MCF 10A (cell line): ENCODE measurements around the gene MYH4. TPM values are rescaled to one million over a fixed set of nuclear protein-coding genes. Genes with fewer than 3 reads are reported as not detected.

Experiments used
- BruUV-seq: library from RNA; stranded (reverse); fragments of 400-500 nt; replicated peaks from 2 replicates; lab custom pipeline; 2021; lab: Mats Ljungman, UMichigan
- CTCF ChIA-PET: fragments of 300-600 bp; sonication (Branson Sonifier 250); formaldehyde crosslinking; extraction: SDS; loops from one replicate; lab custom pipeline; 2021; ENCODE audit warnings: antibody characterized with exemption, inconsistent platforms; lab: Yijun Ruan, JAX
- POLR2A ChIA-PET: fragments of 300-600, 350-650 bp; sonication (Branson Sonifier 250); formaldehyde crosslinking; extraction: SDS; loops from one replicate; lab custom pipeline; 2020; ENCODE audit warnings: antibody characterized with exemption, inconsistent platforms; lab: Yijun Ruan, JAX
- DNase-seq: peaks from one replicate; pipeline ENCODE4 v3.0.0-alpha.2; 2018; ENCODE audit not compliant: unreplicated experiment
- H3K27ac Mint-ChIP-seq: one replicate; pipeline ENCODE4 v1.8.0; 2022; ENCODE audit warnings: mild to moderate bottlenecking, low read depth, mixed read lengths; ENCODE audit not compliant: unreplicated experiment
- H3K27me3 Mint-ChIP-seq: one replicate; pipeline ENCODE4 v1.8.0; 2022; ENCODE audit warnings: mixed read lengths; ENCODE audit not compliant: insufficient read depth, unreplicated experiment
- H3K36me3 Mint-ChIP-seq: one replicate; pipeline ENCODE4 v1.8.0; 2022; ENCODE audit warnings: mild to moderate bottlenecking, moderate library complexity, mixed read lengths; ENCODE audit not compliant: insufficient read depth, unreplicated experiment
- H3K4me1 Mint-ChIP-seq: one replicate; pipeline ENCODE4 v1.8.0; 2022; ENCODE audit warnings: mixed read lengths; ENCODE audit not compliant: insufficient read depth, unreplicated experiment
- H3K4me3 Mint-ChIP-seq: one replicate; pipeline ENCODE4 v1.8.0; 2022; ENCODE audit warnings: mild to moderate bottlenecking, moderate library complexity, mixed read lengths; ENCODE audit not compliant: unreplicated experiment
- H3K9me3 Mint-ChIP-seq: one replicate; pipeline ENCODE4 v1.8.0; 2022; ENCODE audit warnings: mixed read lengths; ENCODE audit not compliant: unreplicated experiment
- intact Hi-C: fragments of 100-400 bp; cut with micrococcal nuclease; formaldehyde crosslinking; loops from 2 replicates; pipeline ENCODE4 v1.14.1; 2022
- total RNA-seq: library from RNA; stranded (reverse); gene quantifications from 2 replicates; pipeline ENCODE4 v1.2.3, GENCODE V29; 2022
- TF ChIP-seq, protein P1 (sequence below): fragments of 200-600 bp; IDR thresholded peaks from one replicate; pipeline ENCODE4 v1.8.0; 2022; ENCODE audit warnings: antibody characterized with exemption, mild to moderate bottlenecking; ENCODE audit not compliant: unreplicated experiment

MYH4 gene
- total RNA-seq, 1 experiment from 2014 or later: not detected

DNA sequence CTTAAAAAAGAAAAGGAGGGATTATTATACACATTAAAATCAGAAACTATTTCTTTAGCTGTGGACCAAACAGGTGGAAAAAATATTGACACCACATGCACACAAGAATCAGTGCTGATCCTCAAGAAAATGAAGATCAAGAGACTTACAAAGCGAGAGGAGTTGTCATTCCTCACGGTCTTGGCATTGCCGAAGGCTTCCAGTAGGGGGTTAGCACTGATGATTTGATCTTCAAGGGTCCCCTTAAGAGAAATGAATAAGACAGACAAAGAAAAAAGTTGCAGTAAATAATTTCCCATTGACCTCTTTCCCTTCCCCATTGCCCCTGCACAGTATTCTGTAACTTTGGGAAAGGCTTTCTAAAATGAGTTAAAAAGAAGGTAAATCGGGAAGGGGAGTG, 6.0 kb downstream of the MYH4 start:
- TF ChIP-seq, protein P1, sequence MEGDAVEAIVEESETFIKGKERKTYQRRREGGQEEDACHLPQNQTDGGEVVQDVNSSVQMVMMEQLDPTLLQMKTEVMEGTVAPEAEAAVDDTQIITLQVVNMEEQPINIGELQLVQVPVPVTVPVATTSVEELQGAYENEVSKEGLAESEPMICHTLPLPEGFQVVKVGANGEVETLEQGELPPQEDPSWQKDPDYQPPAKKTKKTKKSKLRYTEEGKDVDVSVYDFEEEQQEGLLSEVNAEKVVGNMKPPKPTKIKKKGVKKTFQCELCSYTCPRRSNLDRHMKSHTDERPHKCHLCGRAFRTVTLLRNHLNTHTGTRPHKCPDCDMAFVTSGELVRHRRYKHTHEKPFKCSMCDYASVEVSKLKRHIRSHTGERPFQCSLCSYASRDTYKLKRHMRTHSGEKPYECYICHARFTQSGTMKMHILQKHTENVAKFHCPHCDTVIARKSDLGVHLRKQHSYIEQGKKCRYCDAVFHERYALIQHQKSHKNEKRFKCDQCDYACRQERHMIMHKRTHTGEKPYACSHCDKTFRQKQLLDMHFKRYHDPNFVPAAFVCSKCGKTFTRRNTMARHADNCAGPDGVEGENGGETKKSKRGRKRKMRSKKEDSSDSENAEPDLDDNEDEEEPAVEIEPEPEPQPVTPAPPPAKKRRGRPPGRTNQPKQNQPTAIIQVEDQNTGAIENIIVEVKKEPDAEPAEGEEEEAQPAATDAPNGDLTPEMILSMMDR: no peak
- intact Hi-C loops: no loop called here
- Mint-ChIP-seq H3K4me3 (no peak overlapping the region), H3K27me3 (peaks cover 29% of the 10 kb centered on the region), H3K9me3 (no peaks in the 10 kb centered on the region), H3K36me3 (no peaks in the 10 kb centered on the region), H3K27ac (no peak overlapping the region), H3K4me1 (no peaks in the 10 kb centered on the region)
- DNase-seq: peak; percentile 0
- POLR2A ChIA-PET: no interaction called here
- no TSS peak for BruUV-seq
- CTCF ChIA-PET: no interaction called here

DNA sequence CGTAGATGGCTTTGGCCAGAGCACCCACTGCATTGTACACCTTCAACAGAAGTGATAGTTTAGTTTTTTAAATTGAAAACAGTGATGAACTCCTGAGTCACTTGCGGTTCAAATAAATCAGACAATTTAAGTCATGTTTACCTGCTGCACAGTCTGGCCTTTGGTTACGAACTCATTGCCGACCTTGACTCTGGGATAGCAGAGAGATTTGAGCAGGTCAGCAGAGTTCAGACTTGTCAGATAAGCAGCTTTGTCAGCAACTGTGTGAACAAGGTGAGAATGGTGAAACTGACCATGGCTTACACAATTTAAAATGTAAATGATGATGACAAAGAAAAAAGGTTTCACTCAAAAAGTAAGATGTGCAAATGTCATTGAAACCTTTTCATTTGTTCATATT, 9.3 kb downstream of the MYH4 start:
- Mint-ChIP-seq H3K36me3 (no peaks in the 10 kb centered on the region), H3K27me3 (peaks cover 29% of the 10 kb centered on the region), H3K27ac (no peak overlapping the region), H3K9me3 (no peaks in the 10 kb centered on the region), H3K4me1 (no peaks in the 10 kb centered on the region), H3K4me3 (no peak overlapping the region)
- ChIA-PET POLR2A (no interaction called here), CTCF (no interaction called here)
- intact Hi-C loops: no loop called here
- TF ChIP-seq, protein P1: no peak
- no TSS peak for BruUV-seq
- no peak for DNase-seq

DNA sequence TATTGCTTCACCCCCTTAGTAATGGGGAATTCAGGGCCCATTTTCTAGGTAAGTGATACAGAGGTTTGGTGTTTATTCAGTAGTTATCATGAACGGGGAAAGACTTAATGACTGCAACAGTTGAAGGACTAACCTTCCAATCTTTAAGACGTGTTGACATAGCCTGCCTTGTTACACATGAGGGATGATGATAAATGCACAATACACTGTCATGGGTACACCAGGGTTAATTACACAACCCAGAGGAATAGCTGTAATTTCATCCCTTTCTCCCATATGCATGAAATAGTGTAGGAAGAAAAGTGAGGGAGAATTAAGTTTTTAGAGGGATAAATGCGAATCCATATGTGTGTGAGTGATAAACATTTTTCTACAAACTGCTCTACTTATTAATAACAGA, 10.7 kb downstream of the MYH4 start:
- ChIA-PET POLR2A (no interaction called here), CTCF (no interaction called here)
- Mint-ChIP-seq H3K36me3 (no peaks in the 10 kb centered on the region), H3K4me3 (no peak overlapping the region), H3K27ac (no peak overlapping the region), H3K27me3 (peaks cover 36% of the 10 kb centered on the region), H3K9me3 (no peaks in the 10 kb centered on the region), H3K4me1 (no peaks in the 10 kb centered on the region)
- no peak for DNase-seq
- TF ChIP-seq, protein P1: no peak
- intact Hi-C loops: no loop called here
- no TSS peak for BruUV-seq

DNA sequence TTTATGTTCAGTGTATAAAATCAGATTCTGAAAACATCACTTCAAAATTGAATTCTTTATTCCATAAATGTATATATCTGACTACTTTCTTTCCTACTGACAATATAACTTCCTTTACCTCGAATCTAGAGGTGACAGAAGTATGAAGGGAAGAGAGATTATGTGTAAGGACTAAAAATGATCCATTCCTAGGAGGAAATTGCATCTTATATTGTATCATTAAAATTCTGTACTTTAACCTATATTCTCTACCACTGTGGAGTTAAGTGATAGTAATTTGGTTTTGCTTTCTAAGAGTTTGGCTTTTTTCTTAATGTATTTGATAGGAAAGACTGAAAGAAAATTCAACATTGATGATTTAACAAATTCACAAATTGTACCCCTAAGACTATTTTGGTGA, 11.4 kb downstream of the MYH4 start:
- TF ChIP-seq, protein P1: no peak
- CTCF ChIA-PET: no interaction called here
- Mint-ChIP-seq H3K27ac (no peak overlapping the region), H3K9me3 (no peaks in the 10 kb centered on the region), H3K27me3 (peaks cover 43% of the 10 kb centered on the region), H3K4me3 (no peak overlapping the region), H3K4me1 (no peaks in the 10 kb centered on the region), H3K36me3 (no peaks in the 10 kb centered on the region)
- POLR2A ChIA-PET: no interaction called here
- intact Hi-C loops: no loop called here
- no peak for DNase-seq
- BruUV-seq: no TSS peak
